Mesendoderm (in vitro differentiated cells): Measurements from ENCODE around the gene SGMS1.
"Not testable (repeated sequence)": the region's sequence is repeated elsewhere in the genome, so short reads cannot be mapped to it uniquely, and the experiment has no call there.

Source experiments
- DNase-seq: peaks from one replicate; pipeline ENCODE4 v3.0.0; 2013
- H2AK5ac ChIP-seq: 2 replicates; pipeline ENCODE4 v1.6.1; 2013; ENCODE audit warnings: low read length, inconsistent platforms
- H2BK120ac ChIP-seq: 2 replicates; pipeline ENCODE4 v1.6.1; 2013; ENCODE audit warnings: low read depth, mild to moderate bottlenecking, low read length, moderate library complexity, mixed read lengths
- H2BK15ac ChIP-seq: replicated peaks from 2 replicates; pipeline ENCODE4 v1.6.1; 2013; ENCODE audit warnings: low read depth, mild to moderate bottlenecking, moderate library complexity
- H2BK5ac ChIP-seq: 2 replicates; pipeline ENCODE4 v1.6.1; 2013; ENCODE audit warnings: low read length, inconsistent platforms
- H3K18ac ChIP-seq: 2 replicates; pipeline ENCODE4 v1.6.1; 2013; ENCODE audit warnings: mild to moderate bottlenecking, low read length, mixed read lengths
- H3K23ac ChIP-seq: one replicate; pipeline ENCODE4 v1.6.1; 2013; ENCODE audit warnings: low read length
- H3K27ac ChIP-seq: 2 replicates; pipeline ENCODE4 v1.5.1; 2013; ENCODE audit warnings: low read depth, mild to moderate bottlenecking, inconsistent platforms, low read length, moderate library complexity
- H3K27me3 ChIP-seq: 2 replicates; pipeline ENCODE4 v1.6.1; 2013; ENCODE audit warnings: low read length, control low read depth, mild to moderate bottlenecking, inconsistent platforms; ENCODE audit not compliant: insufficient read depth, poor library complexity
- H3K36me3 ChIP-seq: 2 replicates; pipeline ENCODE4 v1.6.1; 2013; ENCODE audit warnings: low read length, inconsistent platforms; ENCODE audit not compliant: control insufficient read depth, insufficient read depth
- H3K4ac ChIP-seq: one replicate; pipeline ENCODE4 v1.6.1; 2013; ENCODE audit warnings: low read depth, mild to moderate bottlenecking, low read length, moderate library complexity
- H3K4me1 ChIP-seq: 2 replicates; pipeline ENCODE4 v1.6.1; 2013; ENCODE audit warnings: low read depth, low read length, inconsistent platforms; ENCODE audit not compliant: control insufficient read depth
- H3K4me2 ChIP-seq: 2 replicates; pipeline ENCODE4 v1.6.1; 2013; ENCODE audit warnings: low read length
- H3K4me3 ChIP-seq: 2 replicates; pipeline ENCODE4 v1.5.1; 2013; ENCODE audit warnings: mild to moderate bottlenecking, low read length
- H3K56ac ChIP-seq: one replicate; pipeline ENCODE4 v1.6.1; 2013; ENCODE audit warnings: low read length
- H3K79me1 ChIP-seq: 2 replicates; pipeline ENCODE4 v1.6.1; 2013; ENCODE audit warnings: low read length, inconsistent platforms
- H3K79me2 ChIP-seq: 2 replicates; pipeline ENCODE4 v1.6.1; 2013; ENCODE audit warnings: mild to moderate bottlenecking, low read length; ENCODE audit not compliant: control insufficient read depth, insufficient read depth
- H3K9ac ChIP-seq: 2 replicates; pipeline ENCODE4 v1.6.1; 2013; ENCODE audit warnings: low read length, inconsistent platforms
- H4K5ac ChIP-seq: one replicate; pipeline ENCODE4 v1.6.1; 2013; ENCODE audit warnings: low read length
- H4K8ac ChIP-seq: one replicate; pipeline ENCODE4 v1.6.1; 2013; ENCODE audit warnings: low read depth, mild to moderate bottlenecking, control low read depth, low read length, moderate library complexity
- WGBS: extraction: QIAGEN DNeasy Blood & Tissue Kit; methylation state at CpG from one replicate; pipeline ENCODE4 v1.1.7; 2013; ENCODE audit warnings: low lambda C conversion rate, missing lambda C conversion rate; ENCODE audit not compliant: insufficient coverage; ENCODE audit errors: extremely low coverage; 5-methylcytosine and 5-hydroxymethylcytosine counted together

The SGMS1 gene

GRCh38 chr10:50551894-50552293 lies 71.9 kb downstream of the SGMS1 start:
- no peak overlapping the region for H3K4me2 ChIP-seq
- H3K27ac ChIP-seq, result no peak overlapping the region

DNA sequence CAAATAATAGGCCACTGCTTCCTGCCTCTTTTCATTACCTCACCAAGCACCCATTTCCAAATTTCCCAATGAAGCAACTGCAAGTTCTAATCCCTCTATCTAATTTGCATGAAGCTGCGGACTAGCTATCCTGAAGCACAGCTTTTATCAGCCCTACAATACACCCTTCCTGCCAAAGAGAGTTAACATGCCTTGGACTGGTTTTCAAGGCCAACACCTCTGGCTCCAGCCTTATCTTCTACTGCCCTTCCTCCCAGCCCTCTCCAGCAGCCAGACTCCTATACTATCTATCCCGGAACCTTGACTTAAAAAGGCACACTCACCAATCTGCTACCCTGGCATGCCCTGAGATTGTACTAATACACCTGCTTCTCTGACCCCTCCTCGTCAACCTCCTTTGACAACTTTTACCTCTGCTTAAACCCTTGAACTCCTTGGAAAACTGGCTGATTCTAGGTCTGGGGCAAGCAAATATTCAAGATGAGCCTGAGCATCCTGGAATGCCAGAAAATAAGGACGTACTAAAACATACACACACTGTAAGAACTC lies 73.4 kb downstream of the SGMS1 start:
- Histone ChIP-seq H3K4me2 (no peak overlapping the region), H2BK120ac (no peak overlapping the region), H3K79me2 (no peaks in the 10 kb centered on the region), H4K8ac (no peak overlapping the region), H3K56ac (no peak overlapping the region), H3K18ac (no peak overlapping the region), H2AK5ac (no peak overlapping the region), H3K23ac (no peak overlapping the region), H3K4me3 (no peak overlapping the region), H2BK5ac (no peak overlapping the region), H3K9ac (no peak overlapping the region), H3K36me3 (no peaks in the 10 kb centered on the region), H4K5ac (no peak overlapping the region), H2BK15ac (no peak overlapping the region), H3K4me1 (peaks cover 3% of the 10 kb centered on the region), H3K79me1 (peaks cover 2% of the 10 kb centered on the region), H3K27me3 (no peaks in the 10 kb centered on the region), H3K27ac (no peak overlapping the region), H3K4ac (no peak overlapping the region)
- no CpG with 5 or more reads among the region's 4 CpGs for WGBS
- DNase-seq, result peak; percentile 96

More at GRCh38 chr10:50551894-50552293, 71.9 kb downstream of the SGMS1 start:
- Histone ChIP-seq H3K27me3 (no peaks in the 10 kb centered on the region), H3K18ac (peak overlapping the region; percentile 51), H2BK15ac (no peak overlapping the region), H2BK5ac (no peak overlapping the region), H2BK120ac (no peak overlapping the region), H3K56ac (no peak overlapping the region), H2AK5ac (no peak overlapping the region), H4K8ac (no peak overlapping the region), H3K23ac (no peak overlapping the region), H3K4me3 (no peak overlapping the region), H3K79me2 (no peaks in the 10 kb centered on the region), H3K4me1 (peaks cover 3% of the 10 kb centered on the region), H4K5ac (no peak overlapping the region), H3K9ac (no peak overlapping the region), H3K4ac (no peak overlapping the region), H3K36me3 (no peaks in the 10 kb centered on the region), H3K79me1 (peaks cover 2% of the 10 kb centered on the region)
- DNase-seq, result no peak
- no CpG with 5 or more reads among the region's 2 CpGs for WGBS

- not testable (repeated sequence) for H3K36me3 ChIP-seq
Observed at GRCh38 chr10:50549186-50549585, 74.6 kb downstream of the SGMS1 start.

GRCh38 chr10:50548481-50548880 lies 75.3 kb downstream of the SGMS1 start:
- not testable (repeated sequence) for H3K79me1 ChIP-seq, H3K36me3 ChIP-seq, H3K56ac ChIP-seq, H3K79me2 ChIP-seq, H3K18ac ChIP-seq, DNase-seq, H3K4me1 ChIP-seq, H4K8ac ChIP-seq, H3K4me3 ChIP-seq, H4K5ac ChIP-seq, H2BK15ac ChIP-seq, H3K4me2 ChIP-seq, H3K23ac ChIP-seq, H2BK120ac ChIP-seq, H3K27me3 ChIP-seq, H2BK5ac ChIP-seq, H2AK5ac ChIP-seq, H3K4ac ChIP-seq, H3K9ac ChIP-seq, H3K27ac ChIP-seq
- no CpG with 5 or more reads among the region's 1 CpG for WGBS

More at GRCh38 chr10:50549186-50549585, 74.6 kb downstream of the SGMS1 start:
- not testable (repeated sequence) for H4K8ac ChIP-seq, H3K4me3 ChIP-seq, H3K79me1 ChIP-seq, H3K4ac ChIP-seq, H3K9ac ChIP-seq, H3K27me3 ChIP-seq, H3K4me2 ChIP-seq, H3K18ac ChIP-seq, H3K4me1 ChIP-seq, H2BK5ac ChIP-seq, H3K27ac ChIP-seq, H2AK5ac ChIP-seq, H3K79me2 ChIP-seq, H3K23ac ChIP-seq, H3K56ac ChIP-seq, H2BK120ac ChIP-seq, DNase-seq, H2BK15ac ChIP-seq, H4K5ac ChIP-seq
- no CpG with 5 or more reads among the region's 3 CpGs for WGBS

- H3K4ac ChIP-seq, H3K36me3 ChIP-seq, H3K9ac ChIP-seq, H3K23ac ChIP-seq, H2BK15ac ChIP-seq, H3K27ac ChIP-seq, H4K8ac ChIP-seq, DNase-seq, H3K79me2 ChIP-seq, H3K79me1 ChIP-seq, H3K18ac ChIP-seq, H2BK120ac ChIP-seq, H4K5ac ChIP-seq, H2BK5ac ChIP-seq, H3K56ac ChIP-seq, H3K4me1 ChIP-seq, H3K4me2 ChIP-seq, H3K4me3 ChIP-seq, H2AK5ac ChIP-seq, H3K27me3 ChIP-seq: not testable (repeated sequence)
- WGBS, result no CpG with 5 or more reads among the region's 1 CpG
Observed at GRCh38 chr10:50546287-50546686, 77.5 kb downstream of the SGMS1 start.

GRCh38 chr10:50545846-50546245 lies 77.9 kb downstream of the SGMS1 start:
- H2BK5ac ChIP-seq, result no peak overlapping the region
- peaks cover under 1% of the 10 kb centered on the region for H3K79me1 ChIP-seq
- no peak overlapping the region for H2BK15ac ChIP-seq
- no CpG with 5 or more reads among the region's 1 CpG for WGBS
- H3K9ac ChIP-seq, result no peak overlapping the region
- H3K18ac ChIP-seq, result no peak overlapping the region
- no peak overlapping the region for H2AK5ac ChIP-seq
- H3K4ac ChIP-seq, result no peak overlapping the region
- H3K56ac ChIP-seq, result no peak overlapping the region
- H3K4me3 ChIP-seq, result no peak overlapping the region
- peaks cover 2% of the 10 kb centered on the region for H3K4me1 ChIP-seq
- H3K23ac ChIP-seq, result no peak overlapping the region
- peak; percentile 70 for DNase-seq
- H3K36me3 ChIP-seq, result no peaks in the 10 kb centered on the region
- no peaks in the 10 kb centered on the region for H3K79me2 ChIP-seq
- H3K4me2 ChIP-seq, result no peak overlapping the region
- no peak overlapping the region for H4K5ac ChIP-seq
- no peak overlapping the region for H4K8ac ChIP-seq
- no peak overlapping the region for H3K27ac ChIP-seq
- H2BK120ac ChIP-seq, result no peak overlapping the region
- no peaks in the 10 kb centered on the region for H3K27me3 ChIP-seq
